GM21737 (cell line): ENCODE data around the gene LARP6.
"Not testable (repeated sequence)": the region's sequence is repeated elsewhere in the genome, so short reads cannot be mapped to it uniquely, and the experiment has no call there.

Experiments
- ATAC-seq: cut with Tn5 transposase; IDR thresholded peaks from one replicate; pipeline ENCODE4 v1.9.1; 2021; ENCODE audit warnings: mild to moderate bottlenecking, moderate library complexity; ENCODE audit not compliant: unreplicated experiment

LARP6 gene

DNA sequence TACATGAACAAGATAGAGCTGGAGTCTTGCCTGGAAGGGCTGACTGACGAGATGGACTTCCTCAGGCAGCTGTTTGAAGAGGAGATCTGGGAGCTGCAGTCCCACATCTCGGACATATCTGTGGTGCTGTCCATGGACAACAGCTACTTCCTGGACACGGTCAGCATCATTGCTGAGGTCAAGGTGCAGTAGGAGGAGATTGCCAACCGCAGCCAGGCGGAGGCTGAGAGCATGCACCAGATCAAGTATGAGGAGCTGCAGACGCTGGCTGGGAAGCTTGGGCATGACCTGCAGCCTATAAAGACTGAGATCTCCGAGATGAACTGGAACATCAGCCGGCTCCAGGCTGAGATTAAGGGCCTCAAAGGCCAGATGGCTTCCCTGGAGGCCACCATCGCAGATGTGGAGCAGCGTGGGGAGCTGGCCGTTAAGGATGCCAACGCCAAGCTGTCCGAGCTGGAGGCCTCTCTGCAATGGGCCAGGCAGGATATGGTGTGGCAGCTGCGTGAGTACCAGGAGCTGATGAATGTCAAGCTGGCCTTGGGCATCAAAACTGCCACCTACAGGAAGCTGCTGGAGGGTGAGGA lies 5.5 kb upstream of the LARP6 start:
- no peak for ATAC-seq

DNA sequence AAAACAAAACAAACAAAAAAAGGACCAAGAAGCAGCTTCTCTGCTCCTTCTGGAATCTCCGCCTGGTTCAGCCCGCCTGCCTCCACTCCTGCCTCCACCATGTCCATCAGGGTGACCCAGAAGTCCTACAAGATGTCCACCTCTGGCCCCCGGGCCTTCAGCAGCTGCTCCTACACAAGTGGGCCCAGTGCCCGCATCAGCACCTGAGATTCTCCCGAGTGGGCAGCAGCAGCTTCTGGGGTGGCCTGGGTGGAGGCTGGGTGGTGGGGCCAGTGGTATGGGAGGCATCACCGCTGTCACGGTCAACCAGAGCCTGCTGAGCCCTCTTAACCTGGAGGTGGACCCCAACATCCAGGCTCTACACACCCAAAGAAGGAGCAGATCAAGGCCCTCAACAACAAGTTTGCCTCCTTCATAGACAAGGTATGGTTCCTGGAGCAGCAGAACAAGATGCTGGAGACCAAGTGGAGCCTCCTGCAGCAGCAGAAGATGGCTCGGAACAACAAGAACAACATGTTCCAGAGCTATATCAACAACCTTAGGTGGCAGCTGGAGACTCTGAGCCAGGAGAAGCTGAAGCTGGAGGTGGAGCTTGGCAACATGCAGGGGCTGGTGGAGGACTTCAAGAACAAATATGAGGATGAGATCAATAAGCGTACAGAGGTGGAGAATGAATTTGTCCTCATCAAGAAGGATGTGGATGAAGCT lies 4.8 kb upstream of the LARP6 start:
- ATAC-seq: not testable (repeated sequence)

DNA sequence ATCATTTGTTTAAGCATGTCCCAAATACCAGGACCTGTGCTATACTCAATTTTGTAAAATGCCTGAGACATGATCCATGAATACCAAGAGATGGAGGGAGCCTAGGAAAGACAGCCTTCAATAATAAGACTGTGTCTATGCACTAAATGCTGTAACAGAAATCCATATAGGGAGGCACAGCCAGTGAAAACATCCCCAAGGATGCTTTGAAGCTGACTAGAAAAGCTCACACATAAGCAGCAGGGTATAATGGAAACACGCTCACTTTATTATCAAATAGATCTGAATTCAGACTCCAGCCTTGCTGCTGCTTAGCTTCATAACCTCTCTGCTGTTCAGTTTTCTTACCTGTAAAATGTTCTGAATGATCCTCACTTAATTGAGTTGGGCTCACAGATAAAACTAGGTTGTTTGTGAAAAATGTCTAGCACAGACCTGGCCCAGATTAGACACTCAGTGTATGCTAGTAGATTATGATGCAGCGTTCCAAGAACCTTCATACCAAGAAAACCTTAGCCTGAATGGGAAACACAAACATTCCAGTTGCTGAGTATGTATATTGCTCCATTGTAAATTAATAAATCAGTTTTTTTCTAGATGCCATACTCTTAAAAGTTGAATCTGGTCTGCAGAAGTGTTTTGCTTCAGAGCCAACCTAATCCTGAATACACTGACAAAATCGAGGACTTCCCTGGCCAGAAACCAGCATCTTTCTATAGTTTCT lies 3.8 kb upstream of the LARP6 start:
- no peak for ATAC-seq

DNA sequence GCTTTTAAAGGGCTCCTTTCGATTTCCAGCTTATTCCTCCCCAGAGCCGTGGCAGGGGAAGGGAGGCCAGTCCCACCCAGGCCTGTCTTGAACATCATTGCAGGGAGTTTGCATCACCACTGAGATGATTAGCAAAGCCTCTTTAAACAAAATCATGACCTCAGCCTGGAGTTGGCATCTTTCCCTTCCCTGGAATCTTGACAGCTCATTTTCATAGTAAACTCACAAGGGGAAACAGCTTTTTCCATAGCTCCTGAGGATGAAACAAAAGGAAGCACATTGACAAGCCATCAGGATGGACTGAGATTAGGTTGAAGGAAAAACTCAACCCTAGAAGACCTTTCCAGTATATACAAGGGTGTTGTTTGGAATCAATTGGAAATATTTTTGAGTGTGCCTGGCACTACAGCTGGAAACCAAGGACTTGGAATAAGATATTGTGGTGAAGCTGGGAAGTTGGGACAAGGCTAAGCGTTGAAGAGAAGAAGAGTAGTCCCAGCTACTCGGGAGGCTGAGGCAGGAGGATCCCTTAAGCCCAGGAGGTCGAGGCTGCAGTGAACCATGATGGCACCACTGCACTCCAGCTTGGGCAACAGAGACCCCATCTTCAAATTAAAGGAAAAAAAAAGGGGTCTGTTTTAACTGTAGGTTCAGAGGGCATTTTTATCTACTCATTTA lies 3.1 kb upstream of the LARP6 start:
- ATAC-seq: no peak

DNA sequence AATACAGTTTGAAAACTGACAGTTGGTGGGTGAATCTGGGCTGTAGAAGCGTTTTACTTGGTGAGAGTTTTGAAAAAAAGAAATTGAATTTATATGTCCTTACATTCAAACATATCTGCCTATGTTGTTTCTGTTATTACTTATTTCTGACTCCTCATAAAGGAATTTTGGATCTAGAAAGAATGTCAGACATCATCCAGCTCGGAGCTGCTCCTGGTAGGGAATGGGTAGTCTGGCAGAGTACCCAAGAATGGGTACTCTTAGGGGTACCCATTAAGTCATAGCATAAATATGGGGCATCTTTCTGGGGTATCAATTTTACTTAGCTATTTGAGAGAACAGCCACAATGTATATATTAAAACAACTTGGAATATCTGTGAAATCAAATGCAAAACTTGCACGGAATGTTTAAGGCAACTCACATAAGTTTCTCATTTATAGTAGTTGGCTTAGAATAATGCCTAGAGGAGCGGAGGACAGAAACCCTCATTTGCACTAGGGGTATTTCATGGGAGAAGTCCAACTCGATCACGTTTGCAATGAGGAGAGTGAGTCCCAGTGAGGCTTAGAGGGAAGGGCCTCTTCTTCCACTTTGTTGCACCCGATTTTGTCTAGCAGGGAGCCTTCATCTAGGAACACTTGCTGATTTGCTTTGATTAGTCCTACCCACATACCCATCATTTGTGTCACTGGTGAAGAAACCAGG lies 2.4 kb upstream of the LARP6 start:
- no peak for ATAC-seq

DNA sequence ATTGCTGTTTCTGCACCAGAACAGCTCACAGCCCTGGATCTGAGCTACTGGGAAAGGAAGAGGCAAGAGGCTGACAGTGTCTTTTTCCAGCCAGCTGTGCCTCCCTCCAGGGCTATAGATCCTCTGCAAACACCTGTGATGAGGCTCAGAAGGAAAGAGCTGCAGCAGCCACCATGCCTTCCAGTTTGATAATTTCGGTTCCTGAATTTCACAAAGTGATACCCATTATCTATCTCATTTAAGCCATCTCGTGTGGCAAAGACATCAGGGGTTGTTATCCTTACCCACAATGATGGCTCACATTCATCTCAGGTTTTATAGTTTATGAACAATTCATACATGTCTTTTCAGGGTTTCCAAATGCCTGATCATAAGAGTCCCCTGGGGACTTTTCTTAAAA lies 1.8 kb upstream of the LARP6 start:
- ATAC-seq: no peak

DNA sequence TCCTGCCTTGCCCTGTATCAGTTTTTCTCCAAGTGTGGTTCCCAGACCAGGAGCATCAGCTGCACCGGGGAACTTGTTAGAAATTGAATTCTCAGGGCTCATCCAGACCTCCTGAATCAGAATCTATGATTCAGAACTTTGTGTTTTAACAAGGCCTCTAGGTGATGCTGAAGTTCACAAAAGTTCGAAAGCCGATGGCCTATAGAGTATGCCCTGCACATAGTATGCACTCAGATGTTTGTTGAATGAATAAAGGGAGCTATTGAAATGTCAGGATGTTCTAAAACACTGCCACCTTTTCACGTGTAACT lies 664 bp upstream of the LARP6 start:
- no peak for ATAC-seq

DNA sequence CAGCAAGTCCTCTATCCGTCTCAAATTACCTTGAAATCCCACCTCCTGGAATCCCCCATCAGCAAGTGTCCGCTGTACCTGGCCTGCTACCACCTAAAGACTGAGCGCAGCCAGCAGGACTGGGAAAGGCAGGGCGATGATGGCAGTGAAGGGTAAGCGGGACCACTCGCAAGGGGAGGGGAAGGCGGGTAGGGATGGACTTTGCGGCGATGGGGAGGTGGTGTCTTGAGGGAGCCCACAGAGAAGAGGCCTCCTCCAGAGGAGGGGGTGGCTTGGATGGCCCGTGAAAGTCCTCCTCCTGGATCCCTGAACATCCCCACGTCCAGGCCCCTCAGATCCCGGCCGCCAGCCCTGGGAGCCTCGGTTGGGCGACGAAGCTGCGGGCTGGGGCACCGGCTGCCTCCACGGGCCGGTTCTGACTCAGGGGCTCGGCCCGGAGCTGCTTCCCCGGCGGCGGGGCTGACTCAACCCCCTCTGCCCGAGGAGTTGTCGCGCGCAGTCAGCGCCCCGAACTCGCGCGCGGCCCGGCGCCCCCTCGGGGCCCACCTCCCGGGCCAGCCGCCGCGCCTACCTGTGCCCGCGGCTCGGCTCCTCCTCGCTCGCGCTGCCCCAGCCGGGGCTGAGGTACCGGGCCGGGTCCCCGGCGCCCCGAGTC lies 512 bp downstream of the LARP6 start:
- ATAC-seq: no peak

DNA sequence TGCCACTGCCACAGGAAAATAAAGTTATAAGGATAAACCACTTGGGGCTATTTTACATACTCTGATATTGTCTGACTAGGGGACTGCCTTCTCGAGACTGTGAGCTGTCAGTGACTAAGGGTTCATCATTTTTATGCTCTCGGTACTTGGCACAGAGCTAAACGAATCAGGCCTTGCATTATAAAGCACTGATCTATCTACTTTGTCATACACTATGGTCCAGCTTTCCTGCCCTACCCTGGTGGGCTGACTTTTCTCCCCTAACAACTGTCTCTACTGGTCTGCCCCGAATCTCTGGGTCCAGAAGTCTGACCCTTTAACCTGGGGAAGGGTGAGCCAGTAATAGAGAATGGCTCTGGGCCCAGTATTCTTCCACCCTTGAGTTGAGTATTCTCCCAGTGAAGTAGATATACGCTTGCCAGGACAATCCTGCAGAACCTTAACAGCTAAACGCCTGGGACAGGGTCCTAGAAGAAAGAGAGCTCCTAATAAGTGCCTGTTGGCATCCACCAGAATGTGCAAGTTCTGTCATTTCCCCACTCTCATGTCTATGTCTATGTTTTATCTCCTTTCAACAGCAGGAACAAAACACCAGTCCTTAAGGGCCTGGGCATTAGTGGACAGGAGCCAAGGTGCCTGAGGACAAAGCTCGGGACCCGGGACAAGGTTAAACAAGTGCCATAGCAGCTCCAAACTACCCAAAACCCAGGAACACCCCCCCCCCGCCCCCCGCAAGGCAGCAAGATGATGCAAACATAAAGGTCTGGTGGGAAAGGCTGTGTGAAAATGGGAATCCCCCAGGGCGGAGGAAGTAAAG lies 1.2 kb downstream of the LARP6 start:
- no peak for ATAC-seq

DNA sequence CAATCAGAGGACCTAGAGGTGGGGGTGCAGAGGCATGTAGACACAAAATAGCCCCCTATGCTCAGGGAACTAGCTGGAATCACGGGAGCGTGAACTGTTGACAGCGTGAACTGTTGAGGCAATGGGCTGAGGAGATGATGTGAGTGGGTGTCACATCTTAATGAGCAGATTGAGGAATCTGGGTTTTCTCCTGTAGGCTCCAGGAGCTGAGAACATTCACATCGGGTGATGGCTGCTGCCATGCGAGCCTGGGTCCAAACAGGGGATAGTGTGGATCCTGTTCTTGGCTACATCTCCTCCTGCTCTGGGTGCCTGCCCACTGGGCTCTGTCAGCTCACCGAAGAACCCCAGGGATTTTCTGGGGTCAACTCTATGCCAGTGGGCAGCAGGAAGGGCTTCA lies 2.1 kb downstream of the LARP6 start:
- no peak for ATAC-seq

DNA sequence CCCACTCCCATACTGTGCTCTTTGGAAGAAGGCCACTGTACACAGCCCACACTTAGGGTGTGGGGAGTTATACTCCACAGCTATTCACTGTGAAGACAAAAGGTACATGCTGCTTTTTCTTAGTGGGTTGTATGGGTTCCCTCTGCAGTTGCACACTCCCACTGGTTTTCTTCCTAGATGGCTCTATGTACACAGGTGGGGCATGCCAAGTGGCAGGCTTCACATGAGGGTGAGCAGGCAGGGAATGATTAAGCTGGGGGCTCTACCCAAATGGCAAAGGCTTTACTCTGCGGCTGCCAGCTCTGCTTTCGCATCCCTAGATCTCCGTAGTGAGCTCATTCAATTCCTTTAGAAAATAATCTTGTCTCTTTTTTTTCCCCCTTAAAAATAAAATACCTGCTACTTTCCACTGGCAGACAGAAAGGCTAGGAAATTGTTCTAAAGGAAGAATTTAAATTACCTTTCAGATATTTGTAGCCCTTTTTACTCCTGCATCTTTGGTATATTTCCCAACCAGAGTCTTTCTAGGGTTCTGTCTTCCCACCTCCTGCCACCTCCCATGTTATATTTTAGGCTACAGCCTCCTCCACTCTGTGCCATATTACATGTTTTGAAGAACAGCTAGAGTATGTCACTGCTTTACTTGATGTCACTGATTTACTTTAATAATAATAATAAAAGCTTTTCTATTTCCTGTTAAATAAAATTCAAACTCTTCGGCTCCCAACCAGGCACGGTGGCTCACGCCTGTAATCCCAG lies 8.2 kb downstream of the LARP6 start:
- no peak for ATAC-seq

DNA sequence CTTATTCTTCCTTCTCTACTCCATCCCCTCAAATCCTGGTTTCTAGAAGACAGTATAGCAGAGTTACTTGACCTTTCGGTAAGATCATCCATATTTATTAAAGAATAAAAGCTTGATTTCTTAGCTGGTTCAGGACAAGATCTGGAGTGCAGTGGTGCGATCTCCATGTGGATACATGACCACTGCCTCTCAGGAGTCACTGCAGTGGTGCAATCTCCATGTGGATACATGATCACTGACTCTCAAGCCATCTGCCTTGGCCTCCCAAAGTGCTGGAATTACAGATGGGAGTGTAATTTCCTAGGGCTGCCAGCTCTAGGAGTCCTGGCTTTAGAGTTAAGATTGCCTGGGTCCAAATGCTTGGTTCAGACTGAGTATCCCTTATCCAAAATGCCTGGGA lies 16.5 kb downstream of the LARP6 start:
- ATAC-seq: no peak

DNA sequence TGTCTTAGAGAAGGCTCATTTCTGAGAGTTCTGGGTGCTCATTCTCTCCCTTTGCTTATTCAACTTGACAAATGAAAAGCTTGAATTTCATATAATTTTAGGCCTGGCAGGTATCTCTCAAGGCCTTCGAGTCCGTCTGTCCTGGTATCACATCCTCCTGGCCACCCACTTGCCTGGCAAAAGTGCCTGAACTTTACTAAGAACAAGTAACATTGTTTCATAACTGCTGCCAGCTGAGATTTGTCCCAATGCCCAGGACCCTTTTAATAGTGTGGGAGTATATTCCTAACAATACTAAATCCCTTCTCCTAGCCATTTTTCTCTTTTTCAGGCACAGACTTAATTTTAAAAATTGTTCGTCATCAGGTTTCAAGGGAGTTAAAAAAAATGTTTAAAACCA lies 18.1 kb downstream of the LARP6 start:
- ATAC-seq: no peak

DNA sequence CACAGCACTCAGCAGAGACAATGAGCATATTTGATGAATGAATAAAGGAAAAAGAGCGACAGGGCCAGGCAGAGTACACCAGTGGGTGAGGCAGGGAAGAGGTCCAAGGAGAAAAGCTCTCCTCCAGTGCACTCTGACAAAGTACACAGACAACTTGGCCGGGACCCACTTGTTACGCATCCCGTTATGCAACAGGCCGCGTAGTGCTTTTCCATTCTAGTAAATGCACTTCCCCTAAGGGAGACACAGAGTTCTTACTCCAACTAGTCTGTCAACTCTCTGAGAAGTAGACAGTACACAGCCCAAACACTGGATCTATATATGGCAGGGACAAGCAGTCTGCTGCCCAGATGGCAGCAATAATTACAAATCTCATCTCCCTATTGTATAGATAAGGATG lies 18.5 kb downstream of the LARP6 start:
- ATAC-seq: no peak

DNA sequence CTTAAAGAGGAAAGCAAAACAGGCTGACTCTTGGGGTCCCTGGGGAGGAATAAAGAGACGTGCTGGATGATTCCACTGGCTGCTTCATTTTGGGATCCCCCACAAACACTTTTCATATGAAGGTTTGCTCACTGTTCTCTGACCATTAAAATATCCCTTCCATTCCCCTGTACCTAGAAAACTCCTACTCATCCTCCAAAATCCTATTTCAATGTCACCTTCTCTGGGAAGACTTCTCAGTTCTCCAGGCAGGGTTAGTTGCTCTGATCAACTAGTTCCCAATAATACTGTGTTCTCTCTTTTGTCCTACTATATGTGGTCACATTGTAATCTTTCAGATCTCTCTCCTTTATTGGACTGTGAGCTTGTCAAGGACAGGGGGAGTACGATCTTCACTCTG lies 19.0 kb downstream of the LARP6 start:
- ATAC-seq: no peak

DNA sequence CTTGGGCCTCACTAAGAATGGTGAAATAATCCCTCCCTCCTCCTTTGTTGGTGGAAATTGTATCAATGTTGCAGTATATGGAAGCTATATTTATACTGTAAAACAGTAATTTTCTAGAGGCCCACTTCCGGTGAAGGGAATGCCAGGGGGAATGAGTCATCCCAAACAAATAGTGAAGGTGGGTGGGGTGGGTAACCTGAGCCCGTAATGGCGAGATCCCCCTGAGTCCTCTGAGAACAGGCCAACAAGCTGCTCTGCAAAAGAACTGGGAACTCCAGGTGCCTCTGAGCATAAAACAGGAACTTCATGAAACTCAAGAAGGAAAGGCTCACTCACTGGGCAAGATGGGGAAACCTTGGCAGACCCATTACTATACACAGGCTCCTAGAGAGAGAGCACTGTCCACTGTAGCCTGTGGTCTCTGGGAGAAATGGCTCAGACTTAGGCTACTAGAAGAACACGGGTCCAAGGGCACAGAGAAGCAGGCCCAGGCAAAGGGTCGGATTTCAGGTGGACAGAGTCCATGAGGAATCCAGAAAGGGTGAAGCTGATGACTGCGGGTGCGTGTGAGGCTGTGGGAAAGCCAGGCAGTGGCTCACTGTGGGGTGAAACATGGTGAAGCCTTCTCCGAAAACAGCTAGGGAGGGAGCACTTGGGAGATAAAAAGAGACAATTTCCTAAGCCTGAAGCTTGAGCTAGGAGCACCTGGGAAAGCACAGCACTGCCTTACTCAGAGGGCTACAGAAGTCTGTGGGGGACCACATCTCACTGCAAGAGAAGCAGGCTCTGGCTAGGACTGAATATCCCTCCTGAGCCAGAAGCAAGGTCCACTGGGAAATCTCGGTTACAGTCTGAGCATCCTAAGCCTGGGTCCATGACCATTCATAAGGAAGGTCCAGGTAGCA lies 19.8 kb downstream of the LARP6 start:
- no peak for ATAC-seq

DNA sequence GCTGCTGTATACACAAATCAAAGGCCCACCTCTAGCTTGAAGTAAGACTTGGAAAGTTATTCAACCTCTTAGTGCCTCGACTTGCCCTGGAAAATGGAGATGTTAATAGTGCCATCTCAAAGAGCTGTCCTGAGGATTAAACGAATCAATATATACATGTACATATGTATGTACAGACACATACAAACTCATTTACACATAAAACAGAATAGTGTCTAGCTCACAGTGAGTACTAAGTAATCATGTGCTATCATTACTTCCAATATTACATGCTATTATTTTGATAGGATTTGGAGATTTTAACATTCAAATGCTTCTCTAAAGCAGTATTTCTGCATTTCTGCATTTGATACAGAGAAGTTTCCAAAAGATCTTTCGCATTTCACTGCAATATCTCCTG lies 20.5 kb downstream of the LARP6 start:
- no peak for ATAC-seq

DNA sequence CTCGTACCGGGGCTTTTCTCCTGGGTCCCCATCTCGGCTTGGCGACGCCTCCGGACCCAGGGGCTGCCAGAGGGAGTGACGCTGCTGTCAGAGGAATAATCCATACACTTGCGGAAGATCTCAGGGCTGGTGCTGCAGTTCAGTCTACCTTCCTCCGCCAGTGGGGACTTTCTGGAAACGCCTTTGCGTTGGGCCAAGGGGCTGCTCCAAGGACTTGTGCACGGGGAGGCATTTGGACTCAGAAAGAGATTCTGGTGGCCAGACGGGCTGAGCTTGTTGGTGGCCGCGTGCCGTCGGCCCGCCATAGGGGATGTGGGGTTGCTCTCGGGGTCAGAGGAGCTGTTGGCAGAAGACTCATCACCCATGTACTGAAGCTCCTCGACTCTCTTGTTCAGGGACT lies 21.8 kb downstream of the LARP6 start:
- no peak for ATAC-seq
